ENCODE data around the gene QTRT2.

Gene QTRT2

GRCh38 chr3:114095796-114096195, 39.3 kb downstream of the QTRT2 start:
- Histone ChIP-seq H3K36me3 (no peaks in the 10 kb centered on the region), H3K4me3 (no peak overlapping the region), H3K27me3 (no peaks in the 10 kb centered on the region), H3K27ac (no peak overlapping the region), H3K4me1 (no peaks in the 10 kb centered on the region), H3K9me3 (no peaks in the 10 kb centered on the region)
- DNase-seq, result no peak
- TF ChIP-seq CTCF (IDR thresholded peaks at IDR 0.05), result no peak
- intact Hi-C loops (cut with DNase I; ENCODE audit: low total_unique reads), result no loop called here

DNA sequence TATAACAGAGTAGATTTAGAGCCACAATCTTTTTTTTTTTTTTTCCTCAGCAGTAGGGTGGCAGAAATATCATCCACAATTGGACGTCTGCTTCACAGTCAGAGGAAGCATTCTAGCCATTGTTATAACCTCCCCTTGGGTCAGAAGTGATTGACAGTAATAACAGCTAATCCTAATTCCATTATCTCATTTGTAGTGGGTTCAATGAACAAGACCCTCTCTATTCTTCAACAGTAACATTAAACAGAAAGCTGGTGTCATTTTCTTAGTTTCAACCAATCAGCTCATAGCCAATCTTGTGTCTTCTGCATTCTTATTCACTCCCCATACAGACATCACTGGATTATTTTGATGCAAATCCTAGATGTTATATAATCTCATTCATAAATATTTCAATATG, 44.6 kb downstream of the QTRT2 start:
- no peak overlapping the region for H3K27ac ChIP-seq
- intact Hi-C loops (cut with DNase I; ENCODE audit: low total_unique reads), result no loop called here
- no peaks in the 10 kb centered on the region for H3K4me1 ChIP-seq
- no peaks in the 10 kb centered on the region for H3K27me3 ChIP-seq
- TF ChIP-seq CTCF (IDR thresholded peaks at IDR 0.05), result no peak
- H3K4me3 ChIP-seq, result no peak overlapping the region
- no peaks in the 10 kb centered on the region for H3K9me3 ChIP-seq
- no peaks in the 10 kb centered on the region for H3K36me3 ChIP-seq
- no peak for DNase-seq

DNA sequence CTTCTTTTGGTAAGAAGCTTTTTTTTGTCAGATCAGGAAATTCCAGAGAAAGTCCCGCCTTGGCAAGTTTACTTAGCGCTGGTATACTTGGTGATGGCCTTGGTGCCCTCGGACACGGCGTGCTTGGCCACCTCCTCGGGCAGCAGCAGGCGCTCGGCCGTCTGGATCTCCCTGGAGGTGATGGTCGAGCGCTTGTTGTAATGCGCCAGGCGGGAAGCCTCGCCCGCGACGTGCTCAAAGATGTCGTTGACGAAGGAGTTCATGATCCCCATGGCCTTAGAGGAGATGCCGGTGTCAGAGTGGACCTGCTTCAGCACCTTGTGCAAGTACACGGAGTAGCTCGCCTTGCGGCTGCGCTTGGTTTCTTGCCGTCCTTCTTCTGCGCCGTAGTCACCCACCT, 46.6 kb downstream of the QTRT2 start:
- Histone ChIP-seq H3K27me3 (no peaks in the 10 kb centered on the region), H3K36me3 (no peaks in the 10 kb centered on the region), H3K4me3 (no peak overlapping the region), H3K9me3 (no peaks in the 10 kb centered on the region), H3K4me1 (no peaks in the 10 kb centered on the region), H3K27ac (no peak overlapping the region)
- TF ChIP-seq CTCF (IDR thresholded peaks at IDR 0.05), result no peak
- DNase-seq, result no peak
- intact Hi-C loops (cut with DNase I; ENCODE audit: low total_unique reads), result no loop called here

- no peaks in the 10 kb centered on the region for H3K27me3 ChIP-seq
- intact Hi-C loops (cut with DNase I; ENCODE audit: low total_unique reads), result no loop called here
- H3K36me3 ChIP-seq, result no peaks in the 10 kb centered on the region
- TF ChIP-seq CTCF (IDR thresholded peaks at IDR 0.05), result no peak
- H3K4me1 ChIP-seq, result no peaks in the 10 kb centered on the region
- no peak overlapping the region for H3K4me3 ChIP-seq
- no peaks in the 10 kb centered on the region for H3K9me3 ChIP-seq
- no peak for DNase-seq
- H3K27ac ChIP-seq, result no peak overlapping the region
Measured at GRCh38 chr3:114103858-114104257, 47.3 kb downstream of the QTRT2 start.

GRCh38 chr3:114104414-114104813, 47.9 kb downstream of the QTRT2 start:
- Histone ChIP-seq H3K27me3 (no peaks in the 10 kb centered on the region), H3K4me3 (no peak overlapping the region), H3K4me1 (no peaks in the 10 kb centered on the region), H3K36me3 (no peaks in the 10 kb centered on the region), H3K9me3 (no peaks in the 10 kb centered on the region), H3K27ac (no peak overlapping the region)
- intact Hi-C loops (cut with DNase I; ENCODE audit: low total_unique reads), result no loop called here
- no peak for TF ChIP-seq CTCF (IDR thresholded peaks at IDR 0.05)
- no peak for DNase-seq

DNA sequence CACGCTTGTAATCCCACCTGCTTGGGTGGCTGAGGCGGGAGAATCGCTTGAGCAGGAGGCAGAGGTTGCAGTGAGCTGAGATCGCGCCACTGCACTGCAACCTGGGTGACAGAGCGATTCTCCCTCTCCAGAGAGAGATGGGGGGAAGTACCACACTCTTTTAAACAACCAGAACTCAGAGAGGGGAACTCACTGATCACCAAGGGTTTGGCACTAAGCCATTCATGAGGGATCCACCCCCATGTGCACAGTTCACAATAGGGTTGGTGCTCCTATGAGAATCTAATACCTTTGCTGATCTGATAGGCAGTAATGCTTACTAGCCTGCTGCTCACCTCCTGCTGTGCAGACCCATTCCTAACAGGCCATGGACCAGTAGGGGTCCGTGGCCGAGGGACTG, 51.6 kb downstream of the QTRT2 start:
- no peaks in the 10 kb centered on the region for H3K9me3 ChIP-seq
- H3K36me3 ChIP-seq, result no peaks in the 10 kb centered on the region
- no peak overlapping the region for H3K27ac ChIP-seq
- no peaks in the 10 kb centered on the region for H3K27me3 ChIP-seq
- no peak for DNase-seq
- intact Hi-C loops (cut with DNase I; ENCODE audit: low total_unique reads), result loop anchor here (5.0 kb wide), 1 partner anchor 986 kb away; no protein-coding TSS in a partner anchor
- H3K4me1 ChIP-seq, result no peaks in the 10 kb centered on the region
- TF ChIP-seq CTCF (IDR thresholded peaks at IDR 0.05), result no peak
- H3K4me3 ChIP-seq, result no peak overlapping the region

Data from tibial artery (tissue), 4 donors.